ENCODE results near the gene IL15RA. TPM values are rescaled to one million over a fixed set of nuclear protein-coding genes. Genes with fewer than 3 reads are reported as not detected.

IL15RA gene, protein sequence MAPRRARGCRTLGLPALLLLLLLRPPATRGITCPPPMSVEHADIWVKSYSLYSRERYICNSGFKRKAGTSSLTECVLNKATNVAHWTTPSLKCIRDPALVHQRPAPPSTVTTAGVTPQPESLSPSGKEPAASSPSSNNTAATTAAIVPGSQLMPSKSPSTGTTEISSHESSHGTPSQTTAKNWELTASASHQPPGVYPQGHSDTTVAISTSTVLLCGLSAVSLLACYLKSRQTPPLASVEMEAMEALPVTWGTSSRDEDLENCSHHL
- 10 to 100 TPM in 1 of 4 donors, 1 to 10 TPM in 3; 7.9 to 10.9 (median 9.5) TPM for total RNA-seq
- 10 to 100 TPM in 2 of 3 donors, 1 to 10 TPM in 1; 8.9 to 13.1 (median 11.2) TPM for polyA plus RNA-seq
- long read RNA-seq, donor 1, partial matches to known transcripts: 1 of 8 reads
- long read RNA-seq, donor 1, other reads (novel, unspliced or antisense): 2 of 8 reads
- long read RNA-seq, donor 2, partial matches to known transcripts: 1 of 16 reads
- long read RNA-seq, donor 2, other reads (novel, unspliced or antisense): 4 of 16 reads

DNA sequence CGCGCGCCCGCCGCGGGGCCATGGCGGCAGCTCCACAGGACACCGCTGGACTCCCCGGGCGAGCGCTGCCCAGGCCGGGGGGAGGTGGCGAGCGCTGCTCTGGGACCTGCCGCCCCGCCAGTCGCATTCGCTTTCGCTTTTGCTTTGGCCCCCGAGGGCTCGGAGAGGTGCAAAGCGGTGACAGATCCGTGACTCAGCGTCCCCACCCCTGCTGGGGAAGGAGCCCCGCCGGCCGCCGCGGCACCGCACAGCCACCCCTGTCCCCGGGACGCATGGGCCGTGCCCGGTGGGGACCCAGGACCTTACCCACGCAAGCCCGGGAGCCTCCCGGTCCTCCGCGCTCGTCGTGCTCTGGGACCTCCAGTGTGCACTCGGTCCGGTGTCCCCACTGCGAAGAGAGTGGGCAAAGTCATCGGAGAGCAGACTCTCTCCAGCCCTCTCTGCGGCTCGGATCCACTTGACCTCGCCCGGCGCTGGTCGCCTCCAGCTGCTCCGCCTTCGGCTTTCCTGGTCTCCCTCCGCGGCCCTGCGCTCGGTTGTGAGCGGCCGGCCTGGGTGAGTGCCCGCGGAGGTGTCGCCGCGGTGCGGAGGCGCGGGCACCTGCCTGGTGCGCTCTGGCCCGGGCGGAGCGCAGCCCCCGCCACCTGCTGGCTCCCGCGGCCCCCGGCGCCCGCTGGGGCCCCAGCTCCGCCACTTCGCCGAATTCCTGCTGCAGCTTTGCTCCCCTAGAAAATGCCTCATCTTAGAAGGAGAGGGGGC, at the start of gene IL15RA:
IL15RA (minus strand) TSS at position 73 of the 759 bp plus-strand sequence; CDS start at position 22, 51 bp downstream.
- no peaks in the 10 kb centered on the region for H3K9me3 ChIP-seq
- intact Hi-C loops (cut with DNase I): loop anchor here (5.0 to 10.0 kb wide), 2 partner anchors 85 to 163 kb away; partner anchors contain the start of genes FBH1 (in 1 of the 2) and GDI2 (in 1 of the 2)
- peaks cover 7% of the 10 kb centered on the region for H3K4me1 ChIP-seq
- peak; percentile 80 to 88 for DNase-seq
- ATAC-seq: peak; percentile 84 to 87 (median 86)
- TF ChIP-seq, protein P1, sequence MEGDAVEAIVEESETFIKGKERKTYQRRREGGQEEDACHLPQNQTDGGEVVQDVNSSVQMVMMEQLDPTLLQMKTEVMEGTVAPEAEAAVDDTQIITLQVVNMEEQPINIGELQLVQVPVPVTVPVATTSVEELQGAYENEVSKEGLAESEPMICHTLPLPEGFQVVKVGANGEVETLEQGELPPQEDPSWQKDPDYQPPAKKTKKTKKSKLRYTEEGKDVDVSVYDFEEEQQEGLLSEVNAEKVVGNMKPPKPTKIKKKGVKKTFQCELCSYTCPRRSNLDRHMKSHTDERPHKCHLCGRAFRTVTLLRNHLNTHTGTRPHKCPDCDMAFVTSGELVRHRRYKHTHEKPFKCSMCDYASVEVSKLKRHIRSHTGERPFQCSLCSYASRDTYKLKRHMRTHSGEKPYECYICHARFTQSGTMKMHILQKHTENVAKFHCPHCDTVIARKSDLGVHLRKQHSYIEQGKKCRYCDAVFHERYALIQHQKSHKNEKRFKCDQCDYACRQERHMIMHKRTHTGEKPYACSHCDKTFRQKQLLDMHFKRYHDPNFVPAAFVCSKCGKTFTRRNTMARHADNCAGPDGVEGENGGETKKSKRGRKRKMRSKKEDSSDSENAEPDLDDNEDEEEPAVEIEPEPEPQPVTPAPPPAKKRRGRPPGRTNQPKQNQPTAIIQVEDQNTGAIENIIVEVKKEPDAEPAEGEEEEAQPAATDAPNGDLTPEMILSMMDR (IDR thresholded peaks at IDR 0.05): peak; percentile 15
- no peaks in the 10 kb centered on the region for H3K27me3 ChIP-seq (ENCODE audit: insufficient read depth in 3 of 3, low read length in 2 of 3)
- no peaks in the 10 kb centered on the region for H3K36me3 ChIP-seq (ENCODE audit: insufficient read depth in 1 of 2, low read depth in 1 of 2)
- H3K4me3 ChIP-seq: peak within 1 kb of the TSS; percentile 89
- WGBS, 3 donors: 0% methylated on average over 35 to 80 of the region's 80 CpGs
- H3K27ac ChIP-seq: peak within 1 kb of the TSS; percentile 93

DNA sequence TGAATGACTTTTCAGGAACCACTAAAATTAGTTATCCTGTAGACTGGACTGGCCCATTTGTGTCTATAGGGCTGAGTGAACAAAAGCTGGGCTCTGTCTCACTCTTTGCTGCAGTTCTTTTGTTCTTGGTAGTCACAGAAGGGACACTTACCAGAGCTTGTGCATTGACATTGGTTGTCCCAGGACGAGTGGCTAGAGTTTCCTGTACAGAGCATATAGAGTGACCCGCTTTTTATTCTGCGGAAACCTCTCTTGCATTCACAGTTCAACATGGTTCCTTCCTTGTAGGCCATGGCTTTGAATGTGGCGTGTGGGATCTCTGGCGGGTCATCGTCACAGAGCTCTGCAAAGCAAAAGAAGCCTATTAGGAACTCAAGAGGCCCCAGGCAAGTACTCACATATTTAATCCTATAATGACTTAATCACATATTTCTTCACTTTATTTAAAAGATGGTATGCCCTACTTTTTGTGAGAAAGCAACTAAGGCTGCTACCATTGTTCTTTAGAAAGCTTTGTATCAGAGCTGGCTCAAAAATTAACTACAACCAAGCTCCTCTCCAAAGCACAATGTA, 48.4 kb upstream of the IL15RA start:
- Histone ChIP-seq H3K4me3 (no peak overlapping the region), H3K4me1 (no peaks in the 10 kb centered on the region), H3K9me3 (peaks cover 7% of the 10 kb centered on the region), H3K27me3 (ENCODE audit: insufficient read depth in 3 of 3, low read length in 2 of 3) (no peaks in the 10 kb centered on the region), H3K36me3 (ENCODE audit: insufficient read depth in 1 of 2, low read depth in 1 of 2) (no peaks in the 10 kb centered on the region), H3K27ac (no peak overlapping the region)
- intact Hi-C loops (cut with DNase I): no loop called here
- ATAC-seq: no peak
- no peak for DNase-seq
- 86 to 95% (median 94%) methylated on average over 6 of the region's 6 CpGs for WGBS, 3 donors
- TF ChIP-seq, protein P1 (IDR thresholded peaks at IDR 0.05): no peak

DNA sequence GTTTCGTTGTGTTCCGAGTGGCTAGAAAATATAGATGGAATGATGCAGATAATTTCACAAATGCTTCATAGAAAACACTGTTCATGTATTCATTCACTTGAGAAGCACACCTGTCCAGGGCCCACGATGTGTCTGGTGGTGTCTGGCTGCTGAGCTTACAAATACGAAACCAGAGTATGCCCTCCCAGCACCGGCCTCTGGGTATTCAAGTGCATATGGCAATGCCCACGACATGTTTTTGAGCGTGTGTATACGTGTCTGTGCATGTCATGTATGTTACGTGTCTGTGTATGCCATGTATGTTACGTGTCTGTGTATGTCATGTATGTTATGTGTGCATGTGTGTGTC, 47.0 kb upstream of the IL15RA start:
- no peaks in the 10 kb centered on the region for H3K36me3 ChIP-seq (ENCODE audit: insufficient read depth in 1 of 2, low read depth in 1 of 2)
- H3K27ac ChIP-seq: no peak overlapping the region
- no peak overlapping the region for H3K4me3 ChIP-seq
- H3K9me3 ChIP-seq: no peaks in the 10 kb centered on the region
- 86 to 90% (median 87%) methylated on average over 10 of the region's 10 CpGs for WGBS, 3 donors
- ATAC-seq (no peak), DNase-seq (no peak)
- no peaks in the 10 kb centered on the region for H3K4me1 ChIP-seq
- no peaks in the 10 kb centered on the region for H3K27me3 ChIP-seq (ENCODE audit: insufficient read depth in 3 of 3, low read length in 2 of 3)
- TF ChIP-seq, protein P1 (IDR thresholded peaks at IDR 0.05): no peak
- intact Hi-C loops (cut with DNase I): no loop called here

DNA sequence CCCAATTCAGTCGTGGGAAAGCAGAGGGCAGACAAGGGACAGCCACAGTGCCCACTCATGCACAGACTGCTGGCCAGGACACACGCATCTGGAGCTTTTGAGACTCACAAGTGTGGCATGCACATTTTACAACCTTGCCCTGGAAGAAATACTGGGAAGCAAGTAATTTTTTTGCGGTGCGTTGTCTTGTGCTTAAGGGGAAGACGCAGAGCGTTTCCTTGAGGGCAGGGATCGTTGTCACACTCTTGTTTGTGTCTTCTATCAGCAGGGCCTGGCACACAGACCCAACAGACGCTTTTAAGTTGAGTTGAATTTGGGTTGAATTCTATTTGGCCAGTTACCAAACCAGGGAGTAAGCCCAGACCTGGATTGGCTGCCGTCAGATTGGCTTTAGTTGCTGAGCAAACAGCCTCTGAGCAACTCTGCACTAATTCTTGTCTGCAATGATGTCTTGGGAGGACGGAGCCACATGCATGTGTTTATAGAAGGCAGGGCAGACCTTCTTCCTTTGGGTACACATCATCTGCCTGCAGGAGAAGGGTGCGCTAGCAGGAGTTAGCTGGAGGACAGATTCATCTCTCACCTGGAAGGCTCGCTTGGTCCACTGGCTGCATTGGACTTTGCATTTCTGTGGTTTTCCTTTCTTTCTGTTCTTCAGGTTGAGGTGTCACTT, 46.5 kb upstream of the IL15RA start:
- no peak for DNase-seq
- no peak for ATAC-seq
- Histone ChIP-seq H3K36me3 (ENCODE audit: insufficient read depth in 1 of 2, low read depth in 1 of 2) (no peaks in the 10 kb centered on the region), H3K27ac (no peak overlapping the region), H3K4me3 (no peak overlapping the region), H3K9me3 (no peaks in the 10 kb centered on the region), H3K27me3 (ENCODE audit: insufficient read depth in 3 of 3, low read length in 2 of 3) (no peaks in the 10 kb centered on the region), H3K4me1 (no peaks in the 10 kb centered on the region)
- TF ChIP-seq, protein P1 (IDR thresholded peaks at IDR 0.05): no peak
- WGBS, 3 donors: 62 to 74% (median 64%) methylated on average over 12 of the region's 12 CpGs
- intact Hi-C loops (cut with DNase I): no loop called here
